NB4 (cell line): ENCODE results near the gene ACO2.
"Not testable (repeated sequence)": the region's sequence is repeated elsewhere in the genome, so short reads cannot be mapped to it uniquely, and the experiment has no call there.

Experiments
- DNase-seq: peaks from one replicate; pipeline ENCODE4 v3.0.0; 2010; ENCODE audit warnings: low read depth
- H3K4me3 ChIP-seq: one replicate; pipeline ENCODE4 v1.5.1; 2011; ENCODE audit warnings: mild to moderate bottlenecking, low read depth, low read length, moderate library complexity
- CTCF ChIP-seq: IDR thresholded peaks from one replicate; pipeline ENCODE4 v1.5.1; 2012; ENCODE audit warnings: low read depth, low read length
- MYC ChIP-seq: IDR thresholded peaks from 2 replicates; pipeline ENCODE4 v1.6.1; 2011; ENCODE audit warnings: low read depth, low read length
- POLR2A ChIP-seq: IDR thresholded peaks from 2 replicates; pipeline ENCODE4 v1.6.1; 2011; ENCODE audit warnings: mild to moderate bottlenecking; ENCODE audit not compliant: insufficient read length; ENCODE audit errors: extremely low read depth
- TF ChIP-seq, protein P1 (sequence below): IDR thresholded peaks from 2 replicates; pipeline ENCODE4 v1.6.1; 2011; ENCODE audit warnings: low read depth, low read length

The ACO2 gene

GRCh38 chr22:41570221-41570620 lies 101.3 kb downstream of the ACO2 start:
- TF ChIP-seq, protein P1, sequence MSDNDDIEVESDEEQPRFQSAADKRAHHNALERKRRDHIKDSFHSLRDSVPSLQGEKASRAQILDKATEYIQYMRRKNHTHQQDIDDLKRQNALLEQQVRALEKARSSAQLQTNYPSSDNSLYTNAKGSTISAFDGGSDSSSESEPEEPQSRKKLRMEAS = no peak
- TF ChIP-seq POLR2A = no peak
- no peak for DNase-seq
- no peak overlapping the region for H3K4me3 ChIP-seq

DNA sequence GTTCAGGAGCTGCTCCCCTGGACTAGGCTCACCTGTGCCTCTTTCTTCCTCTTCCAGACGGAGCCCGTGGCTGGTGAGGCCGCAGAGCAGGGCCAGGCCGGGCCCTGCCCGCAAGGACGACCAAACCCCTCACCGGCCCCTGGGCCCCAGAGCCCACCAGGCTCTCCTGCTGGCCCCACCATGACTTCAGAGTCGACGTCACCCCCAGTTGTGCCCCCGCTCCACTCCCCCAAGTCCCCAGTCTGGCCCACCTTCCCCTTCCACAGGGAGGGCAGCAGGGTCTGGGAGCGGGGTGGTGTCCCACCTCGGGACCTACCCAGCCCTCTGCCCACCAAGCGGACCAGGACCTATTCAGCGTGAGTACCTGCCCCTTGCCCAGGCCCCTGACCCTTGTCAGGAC lies 102.9 kb downstream of the ACO2 start:
- no peak for DNase-seq
- TF ChIP-seq MYC (no peak), POLR2A (no peak), CTCF (no peak)
- TF ChIP-seq, protein P1 = no peak
- H3K4me3 ChIP-seq = no peak overlapping the region

DNA sequence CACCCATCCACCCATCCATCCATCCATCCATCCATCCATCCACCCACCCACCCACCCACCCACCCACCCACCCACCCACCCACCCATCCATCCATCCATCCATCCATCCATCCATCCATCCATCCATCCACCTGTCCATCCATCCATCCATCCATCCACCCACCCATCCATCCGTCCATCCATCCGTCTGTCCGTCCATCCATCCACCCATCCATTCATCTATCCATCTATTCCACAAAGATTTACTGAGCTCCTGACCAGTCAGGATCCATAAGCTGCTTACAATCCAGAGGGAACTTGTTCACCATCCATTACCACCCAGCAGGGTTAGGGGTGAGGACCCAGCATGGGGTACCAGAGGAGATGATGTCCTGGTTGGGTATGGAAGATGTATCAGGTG lies 103.4 kb downstream of the ACO2 start:
- not testable (repeated sequence) for H3K4me3 ChIP-seq, DNase-seq

DNA sequence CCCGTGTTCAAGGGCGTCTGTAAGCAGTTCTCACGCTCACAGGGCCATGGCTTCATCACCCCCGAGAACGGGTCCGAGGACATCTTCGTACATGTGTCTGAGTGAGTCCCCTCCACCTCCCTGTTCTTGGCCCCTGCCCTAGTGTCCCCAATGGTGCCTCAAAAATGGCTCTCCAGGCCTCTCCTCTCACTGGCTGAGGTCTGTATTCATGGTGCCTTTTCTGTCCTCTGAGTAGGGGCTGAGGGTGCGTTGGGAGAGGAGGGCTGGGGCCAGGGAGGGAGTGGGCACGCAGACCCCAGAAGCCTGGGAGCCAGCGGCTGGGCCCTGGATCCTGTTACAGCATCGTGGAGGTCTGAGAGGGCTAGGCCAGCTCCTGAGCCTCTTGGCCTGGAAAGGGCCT lies 104.8 kb downstream of the ACO2 start:
- H3K4me3 ChIP-seq = no peak overlapping the region
- no peak for TF ChIP-seq POLR2A
- DNase-seq = no peak

GRCh38 chr22:41574847-41575381 lies 106.0 kb downstream of the ACO2 start:
- DNase-seq = no peak
- no peak overlapping the region for H3K4me3 ChIP-seq
- TF ChIP-seq MYC (no peak), POLR2A (no peak), CTCF (no peak)
- TF ChIP-seq, protein P1 = no peak

- TF ChIP-seq, protein P1 = no peak
- TF ChIP-seq MYC = no peak
- TF ChIP-seq POLR2A = no peak
- TF ChIP-seq CTCF = no peak
- no peak for DNase-seq
- no peak overlapping the region for H3K4me3 ChIP-seq
Measured at GRCh38 chr22:41575533-41575932, 106.6 kb downstream of the ACO2 start.

DNA sequence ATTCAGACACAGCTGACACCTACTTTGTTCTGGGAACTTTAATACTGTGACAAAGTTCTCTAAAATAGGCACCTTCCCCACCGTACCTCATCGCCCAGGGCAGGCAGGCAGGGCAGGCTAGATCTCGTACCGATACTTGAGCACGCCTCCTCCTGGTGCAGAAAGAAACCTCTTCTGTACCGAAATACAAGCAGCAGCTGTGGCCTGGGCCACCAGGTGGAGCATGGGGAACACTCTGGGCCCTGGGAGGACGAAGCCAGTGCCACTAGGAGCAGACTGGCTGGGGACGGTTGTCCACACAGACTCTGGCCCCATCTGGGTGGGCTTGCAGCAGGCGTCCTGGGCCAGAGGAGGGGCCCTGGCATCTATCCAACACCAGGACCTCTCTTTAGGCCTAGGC lies 108.0 kb downstream of the ACO2 start:
- H3K4me3 ChIP-seq = no peak overlapping the region
- DNase-seq = peak; percentile 68
- no peak for TF ChIP-seq POLR2A
- TF ChIP-seq, protein P1 = peak; percentile 27; the same call in 1 of the 2 replicates
- TF ChIP-seq CTCF = peak; percentile 79
